ENCODE data around the gene GCN1.

DNA sequence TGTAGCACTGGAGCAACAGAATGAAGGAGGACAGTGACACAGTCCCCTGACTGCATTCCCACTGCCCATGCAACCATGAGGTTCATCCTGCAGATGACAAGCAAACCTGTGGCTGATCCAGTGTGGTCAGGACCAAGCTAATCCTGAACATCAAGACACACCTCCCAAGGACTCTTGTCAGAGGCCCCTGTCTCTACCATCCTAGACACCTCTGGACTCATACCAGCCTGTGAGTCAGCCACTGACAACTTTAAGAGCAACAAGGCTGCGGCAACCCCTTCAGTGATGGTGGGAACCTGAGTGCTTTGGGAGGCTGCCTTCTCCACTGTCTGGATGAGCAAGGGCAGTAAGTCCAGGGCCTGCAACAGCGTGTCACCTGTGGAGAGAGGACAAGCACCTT, 24.6 kb downstream of the GCN1 start:
- TF ChIP-seq, protein P1, sequence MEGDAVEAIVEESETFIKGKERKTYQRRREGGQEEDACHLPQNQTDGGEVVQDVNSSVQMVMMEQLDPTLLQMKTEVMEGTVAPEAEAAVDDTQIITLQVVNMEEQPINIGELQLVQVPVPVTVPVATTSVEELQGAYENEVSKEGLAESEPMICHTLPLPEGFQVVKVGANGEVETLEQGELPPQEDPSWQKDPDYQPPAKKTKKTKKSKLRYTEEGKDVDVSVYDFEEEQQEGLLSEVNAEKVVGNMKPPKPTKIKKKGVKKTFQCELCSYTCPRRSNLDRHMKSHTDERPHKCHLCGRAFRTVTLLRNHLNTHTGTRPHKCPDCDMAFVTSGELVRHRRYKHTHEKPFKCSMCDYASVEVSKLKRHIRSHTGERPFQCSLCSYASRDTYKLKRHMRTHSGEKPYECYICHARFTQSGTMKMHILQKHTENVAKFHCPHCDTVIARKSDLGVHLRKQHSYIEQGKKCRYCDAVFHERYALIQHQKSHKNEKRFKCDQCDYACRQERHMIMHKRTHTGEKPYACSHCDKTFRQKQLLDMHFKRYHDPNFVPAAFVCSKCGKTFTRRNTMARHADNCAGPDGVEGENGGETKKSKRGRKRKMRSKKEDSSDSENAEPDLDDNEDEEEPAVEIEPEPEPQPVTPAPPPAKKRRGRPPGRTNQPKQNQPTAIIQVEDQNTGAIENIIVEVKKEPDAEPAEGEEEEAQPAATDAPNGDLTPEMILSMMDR (IDR thresholded peaks at IDR 0.05), result no peak
- TF ChIP-seq POLR2A (IDR thresholded peaks at IDR 0.05), result no peak
- no peak for TF ChIP-seq POLR2AphosphoS5 (IDR thresholded peaks at IDR 0.05; ENCODE audit: insufficient read depth in 1 of 2, low read depth in 1 of 2)
